GM23248 (cell line): ENCODE measurements around the gene FAM229A. TPM values are rescaled to one million over a fixed set of nuclear protein-coding genes. Genes with fewer than 3 reads are reported as not detected.

Experiments used
- DNase-seq: peaks from one replicate; pipeline ENCODE4 v3.0.0-alpha.2; 2015
- H2AFZ ChIP-seq: fragments of 200-600 bp; sonication (generic); 2 replicates; pipeline ENCODE4 v1.6.1; 2016; ENCODE audit warnings: antibody characterized with exemption
- H3F3A ChIP-seq: fragments of 200-600 bp; sonication (generic); 2 replicates; pipeline ENCODE4 v1.6.1; 2016; ENCODE audit warnings: mild to moderate bottlenecking, antibody characterized with exemption, mixed run types; ENCODE audit not compliant: insufficient read depth
- H3K27ac ChIP-seq: fragments of 200-600 bp; sonication (generic); 2 replicates; pipeline ENCODE4 v1.5.1; 2016; ENCODE audit warnings: mild to moderate bottlenecking
- H3K27me3 ChIP-seq: fragments of 200-600 bp; sonication (generic); replicated peaks from 2 replicates; pipeline ENCODE4 v1.6.1; 2016; ENCODE audit warnings: mild to moderate bottlenecking; ENCODE audit not compliant: insufficient read depth
- H3K36me3 ChIP-seq: fragments of 200-600 bp; sonication (generic); 2 replicates; pipeline ENCODE4 v1.6.1; 2016; ENCODE audit warnings: low read depth, mild to moderate bottlenecking
- H3K4me1 ChIP-seq: fragments of 200-600 bp; sonication (generic); 2 replicates; pipeline ENCODE4 v1.6.1; 2016; ENCODE audit warnings: mild to moderate bottlenecking; ENCODE audit not compliant: insufficient read depth
- H3K4me2 ChIP-seq: fragments of 200-600 bp; sonication (generic); one replicate; pipeline ENCODE4 v1.6.1; 2016; ENCODE audit warnings: mild to moderate bottlenecking; ENCODE audit not compliant: unreplicated experiment
- H3K4me3 ChIP-seq: fragments of 200-600 bp; sonication (generic); 2 replicates; pipeline ENCODE4 v1.5.1; 2016; ENCODE audit warnings: mild to moderate bottlenecking
- H3K79me2 ChIP-seq: fragments of 200-600 bp; sonication (generic); 2 replicates; pipeline ENCODE4 v1.6.1; 2016; ENCODE audit warnings: mild to moderate bottlenecking; ENCODE audit not compliant: insufficient read depth
- H3K9ac ChIP-seq: fragments of 200-600 bp; sonication (generic); 2 replicates; pipeline ENCODE4 v1.6.1; 2016; ENCODE audit warnings: mild to moderate bottlenecking
- H3K9me2 ChIP-seq: fragments of 200-600 bp; sonication (generic); 2 replicates; pipeline ENCODE4 v1.6.1; 2016; ENCODE audit warnings: mixed run types, mild to moderate bottlenecking, moderate library complexity; ENCODE audit not compliant: insufficient read depth
- H3K9me3 ChIP-seq: fragments of 200-600 bp; sonication (generic); one replicate; pipeline ENCODE4 v1.6.1; 2017; ENCODE audit warnings: low read depth
- H4K20me1 ChIP-seq: fragments of 200-600 bp; sonication (generic); 2 replicates; pipeline ENCODE4 v1.6.0; 2016; ENCODE audit not compliant: insufficient read depth
- EZH2 ChIP-seq: fragments of 200-600 bp; sonication (generic); IDR thresholded peaks from 2 replicates; pipeline ENCODE4 v1.6.1; 2018; ENCODE audit warnings: antibody characterized with exemption, mild to moderate bottlenecking; ENCODE audit not compliant: insufficient read depth, poor library complexity, severe bottlenecking
- EZH2phosphoT487 ChIP-seq: fragments of 200-600 bp; sonication (generic); IDR thresholded peaks from 2 replicates; pipeline ENCODE4 v1.6.1; 2018; ENCODE audit warnings: antibody characterized with exemption, moderate library complexity, mild to moderate bottlenecking, low read depth; ENCODE audit not compliant: insufficient read depth
- WGBS, 2 experiments: methylation state at CpG; one replicate each; pipeline ENCODE4 v1.1.6; 2015 to 2017; ENCODE audit warnings: low lambda C conversion rate in 2 of 2, low coverage in 1 of 2; ENCODE audit errors: missing lambda C conversion rate in 2 of 2; 5-methylcytosine and 5-hydroxymethylcytosine counted together
- in situ Hi-C: fragments of 300-500 bp; cut with MboI; formaldehyde crosslinking; loops from 2 replicates; pipeline ENCODE4 v1.15.0; 2020
- polyA plus RNA-seq: library from polyadenylated mRNA; unstranded; fragments of >200 nt; fragmentation: Nextera tagmentation; extraction: Ambion mirVana; gene quantifications from 2 replicates; pipeline ENCODE4 v1.2.1, GENCODE V29; 2016
- total RNA-seq: library from RNA; depleted of rRNA; stranded (reverse); fragments of >200 nt; shearing (Covaris generic); gene quantifications from 2 replicates; pipeline ENCODE4 v1.2.3, GENCODE V29; 2014

FAM229A gene
- total and polyA plus RNA-seq, 2 experiments from 2014 or later: 2.9 to 3.2 TPM

DNA sequence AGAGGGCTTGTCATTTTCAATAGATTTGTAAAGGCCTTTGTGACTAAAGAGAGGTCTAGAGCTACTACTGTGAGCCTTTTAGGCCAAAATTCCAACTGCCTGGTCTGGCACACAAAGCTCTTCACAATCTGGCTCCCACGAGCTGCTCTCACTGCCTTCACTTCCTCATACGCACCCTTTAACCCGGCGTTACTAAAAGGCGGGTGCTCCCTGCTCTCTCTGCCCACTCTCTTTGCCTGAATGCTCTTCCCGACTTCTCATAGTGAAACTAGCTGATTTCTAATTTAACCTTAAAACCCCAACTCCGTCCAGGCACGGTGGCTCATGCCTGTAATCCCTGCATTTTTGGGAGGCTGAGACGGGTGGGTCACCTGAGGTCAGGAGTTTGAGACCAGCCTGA, 17.8 kb upstream of the FAM229A start:
- TF ChIP-seq EZH2: no peak
- no peak for TF ChIP-seq EZH2phosphoT487
- no peak overlapping the region for H2AFZ ChIP-seq
- no peaks in the 10 kb centered on the region for H4K20me1 ChIP-seq
- H3K27me3 ChIP-seq: no peaks in the 10 kb centered on the region
- no peaks in the 10 kb centered on the region for H3K79me2 ChIP-seq
- DNase-seq: no peak
- no peaks in the 10 kb centered on the region for H3K9me3 ChIP-seq
- WGBS, 2 experiments: 95 to 96% methylated on average over 9 of the region's 9 CpGs
- H3K4me1 ChIP-seq: no peaks in the 10 kb centered on the region
- in situ Hi-C loops: no loop called here
- peaks cover 64% of the 10 kb centered on the region for H3K36me3 ChIP-seq
- no peaks in the 10 kb centered on the region for H3F3A ChIP-seq
- H3K4me3 ChIP-seq: no peak overlapping the region
- no peaks in the 10 kb centered on the region for H3K9me2 ChIP-seq
- H3K27ac ChIP-seq: no peak overlapping the region
- no peak overlapping the region for H3K9ac ChIP-seq
- H3K4me2 ChIP-seq: no peak overlapping the region

- H3F3A ChIP-seq: no peaks in the 10 kb centered on the region
- H3K27me3 ChIP-seq: no peaks in the 10 kb centered on the region
- no peaks in the 10 kb centered on the region for H3K9me3 ChIP-seq
- TF ChIP-seq EZH2 (no peak), EZH2phosphoT487 (no peak)
- H3K4me3 ChIP-seq: no peak overlapping the region
- no peak overlapping the region for H3K27ac ChIP-seq
- no peak for DNase-seq
- peaks cover 55% of the 10 kb centered on the region; the same call in 1 of the 2 replicates for H3K36me3 ChIP-seq
- H3K79me2 ChIP-seq: no peaks in the 10 kb centered on the region
- H3K4me1 ChIP-seq: no peaks in the 10 kb centered on the region
- no peaks in the 10 kb centered on the region for H3K9me2 ChIP-seq
- H3K4me2 ChIP-seq: no peak overlapping the region
- H3K9ac ChIP-seq: no peak overlapping the region
- H2AFZ ChIP-seq: no peak overlapping the region
- in situ Hi-C loops: no loop called here
- WGBS, 2 experiments: 84 to 86% methylated on average over 12 of the region's 12 CpGs
- no peaks in the 10 kb centered on the region for H4K20me1 ChIP-seq
Measured at GRCh38 chr1:32377541-32378220, 15.4 kb upstream of the FAM229A start.

DNA sequence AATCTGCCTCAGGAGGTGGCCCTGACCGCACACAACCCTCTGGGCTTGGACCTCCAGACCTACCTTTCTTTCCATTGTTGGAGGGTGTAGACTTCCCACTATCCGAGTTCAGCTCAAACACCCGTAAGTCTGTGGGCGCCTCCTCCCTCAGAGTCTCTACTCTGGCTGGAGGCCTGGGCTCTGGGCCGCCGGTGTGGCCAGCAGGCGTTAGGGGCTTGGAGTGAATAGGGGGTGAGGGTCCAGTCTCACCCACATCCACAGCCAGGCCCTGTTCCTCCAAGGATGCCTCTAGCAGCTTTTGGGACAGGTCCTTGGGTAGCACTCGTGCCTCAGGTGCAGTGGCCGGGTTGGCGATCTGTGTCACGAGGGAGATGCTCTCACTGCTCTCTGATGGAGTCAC, 13.9 kb upstream of the FAM229A start:
- WGBS, 2 experiments: 94 to 96% methylated on average over 11 of the region's 11 CpGs
- Histone ChIP-seq H3K27ac (no peak overlapping the region), H3K79me2 (no peaks in the 10 kb centered on the region), H2AFZ (no peak overlapping the region), H3K4me3 (no peak overlapping the region), H3K27me3 (no peaks in the 10 kb centered on the region), H3K36me3 (peaks cover 41% of the 10 kb centered on the region; the same call in 1 of the 2 replicates), H3K9me3 (no peaks in the 10 kb centered on the region), H3K9ac (no peak overlapping the region), H3K4me1 (no peaks in the 10 kb centered on the region), H3K9me2 (no peaks in the 10 kb centered on the region), H4K20me1 (no peaks in the 10 kb centered on the region), H3F3A (no peaks in the 10 kb centered on the region), H3K4me2 (no peak overlapping the region)
- DNase-seq: no peak
- in situ Hi-C loops: no loop called here
- TF ChIP-seq EZH2phosphoT487: no peak
- no peak for TF ChIP-seq EZH2

- H4K20me1 ChIP-seq: no peaks in the 10 kb centered on the region
- H3K9me2 ChIP-seq: no peaks in the 10 kb centered on the region
- no peaks in the 10 kb centered on the region for H3F3A ChIP-seq
- no peak overlapping the region for H2AFZ ChIP-seq
- H3K27me3 ChIP-seq: no peaks in the 10 kb centered on the region
- no peak for TF ChIP-seq EZH2phosphoT487
- TF ChIP-seq EZH2: no peak
- DNase-seq: no peak
- no peak overlapping the region for H3K27ac ChIP-seq
- H3K4me2 ChIP-seq: no peak overlapping the region
- H3K4me1 ChIP-seq: no peaks in the 10 kb centered on the region
- in situ Hi-C loops: no loop called here
- 94 to 97% methylated on average over 1 of the region's 1 CpG for WGBS, 2 experiments
- peaks cover 31% of the 10 kb centered on the region; the same call in 1 of the 2 replicates for H3K36me3 ChIP-seq
- H3K4me3 ChIP-seq: no peak overlapping the region
- no peaks in the 10 kb centered on the region for H3K9me3 ChIP-seq
- H3K9ac ChIP-seq: no peak overlapping the region
- no peaks in the 10 kb centered on the region for H3K79me2 ChIP-seq
Measured at GRCh38 chr1:32373996-32374592, 11.8 kb upstream of the FAM229A start.
